CD14-positive monocyte (primary cell): ENCODE measurements around the gene NR3C1. TPM values are rescaled to one million over a fixed set of nuclear protein-coding genes. Genes with fewer than 3 reads are reported as not detected.
A peak's percentile ranks its signal among the peaks of the same experiment; 100 is the strongest.

Experiments used
- DNase-seq, 3 donors: peaks; one replicate each; pipeline ENCODE4 v3.0.0-alpha.2; 2011 to 2022
- H2AFZ ChIP-seq: 2 replicates; pipeline ENCODE4 v1.6.0; 2012; ENCODE audit warnings: mild to moderate bottlenecking, low read depth, low read length, inconsistent platforms; ENCODE audit not compliant: insufficient read depth, poor library complexity, severe bottlenecking
- H3K27ac ChIP-seq, 2 donors: 1 replicate in 1 of 2; 2 replicates in 1 of 2; pipeline ENCODE4 v1.5.1; 2012 to 2013; ENCODE audit warnings: low read length in 2 of 2, control low read depth in 1 of 2, inconsistent platforms in 1 of 2, low read depth in 1 of 2, mild to moderate bottlenecking in 1 of 2
- H3K27me3 ChIP-seq, 2 donors: one replicate each; pipeline versions ENCODE4 v1.6.0 to v1.6.1; 2011 to 2013; ENCODE audit warnings: low read length in 2 of 2; ENCODE audit not compliant: control insufficient read depth in 2 of 2, insufficient read depth in 2 of 2
- H3K36me3 ChIP-seq, 2 donors: replicated peaks in 1 of 2; 1 replicate in 1 of 2; 2 replicates in 1 of 2; pipeline versions ENCODE4 v1.5.1 to v1.6.1; 2012 to 2013; ENCODE audit warnings: low read length in 2 of 2, control low read depth in 1 of 2, inconsistent platforms in 1 of 2, mild to moderate bottlenecking in 1 of 2; ENCODE audit not compliant: insufficient read depth in 2 of 2, control insufficient read depth in 1 of 2
- H3K4me1 ChIP-seq, 2 donors: 1 replicate in 1 of 2; 2 replicates in 1 of 2; pipeline versions ENCODE4 v1.5.1 to v1.6.1; 2012 to 2013; ENCODE audit warnings: low read length in 2 of 2, control low read depth in 1 of 2, inconsistent platforms in 1 of 2, mild to moderate bottlenecking in 1 of 2, moderate library complexity in 1 of 2; ENCODE audit not compliant: insufficient read depth in 2 of 2, control insufficient read depth in 1 of 2
- H3K4me2 ChIP-seq: replicated peaks from 2 replicates; pipeline ENCODE3; 2012; ENCODE audit warnings: low read length, moderate library complexity, mild to moderate bottlenecking; ENCODE audit not compliant: poor library complexity, severe bottlenecking; ENCODE audit errors: extremely low read depth
- H3K4me3 ChIP-seq, 3 experiments: fragments of 200-600 bp in 1 of 3; sonication (generic) in 1 of 3; replicated peaks in 1 of 3; 1 replicate in 2 of 3; 2 replicates in 1 of 3; pipeline ENCODE4 v1.5.1; 2011 to 2013; ENCODE audit warnings: low read length in 3 of 3, mild to moderate bottlenecking in 3 of 3, control low read depth in 2 of 3, low read depth in 2 of 3, inconsistent platforms in 1 of 3, moderate library complexity in 1 of 3
- H3K79me2 ChIP-seq: 2 replicates; pipeline ENCODE4 v1.6.0; 2012; ENCODE audit warnings: mild to moderate bottlenecking, control low read depth, inconsistent platforms, low read length, moderate library complexity; ENCODE audit not compliant: insufficient read depth
- H3K9ac ChIP-seq: 2 replicates; pipeline ENCODE4 v1.6.0; 2017; ENCODE audit warnings: low read length, mild to moderate bottlenecking; ENCODE audit not compliant: insufficient read depth, poor library complexity, severe bottlenecking
- H3K9me3 ChIP-seq, 2 donors: replicated peaks in 1 of 2; 1 replicate in 1 of 2; 2 replicates in 1 of 2; pipeline versions ENCODE4 v1.5.1 to v1.6.1; 2012 to 2013; ENCODE audit warnings: low read length in 2 of 2, control low read depth in 1 of 2; ENCODE audit not compliant: control insufficient read depth in 1 of 2, insufficient read depth in 1 of 2
- H4K20me1 ChIP-seq: 2 replicates; pipeline ENCODE4 v1.6.0; 2012; ENCODE audit warnings: mild to moderate bottlenecking, low read length, control low read depth, moderate library complexity; ENCODE audit not compliant: insufficient read depth
- H3K27ac Mint-ChIP-seq, 7 donors: one replicate each; pipeline ENCODE4 v1.8.0; 2020; ENCODE audit warnings: mild to moderate bottlenecking in 7 of 7, mixed read lengths in 7 of 7, moderate library complexity in 6 of 7, inconsistent platforms in 2 of 7
- H3K27me3 Mint-ChIP-seq, 3 donors: one replicate each; pipeline ENCODE4 v1.8.0; 2021 to 2022; ENCODE audit warnings: low read depth in 3 of 3, mild to moderate bottlenecking in 3 of 3, mixed read lengths in 3 of 3, moderate library complexity in 3 of 3, inconsistent platforms in 1 of 3
- H3K36me3 Mint-ChIP-seq, 2 donors: one replicate each; pipeline ENCODE4 v1.8.0; 2020; ENCODE audit warnings: mixed read lengths in 2 of 2, inconsistent platforms in 1 of 2, mild to moderate bottlenecking in 1 of 2
- H3K4me1 Mint-ChIP-seq: one replicate; pipeline ENCODE4 v1.8.0; 2020; ENCODE audit warnings: mild to moderate bottlenecking, mixed read lengths
- H3K4me3 Mint-ChIP-seq, 2 donors: one replicate each; pipeline ENCODE4 v1.8.0; 2020; ENCODE audit warnings: mild to moderate bottlenecking in 2 of 2, mixed read lengths in 2 of 2, moderate library complexity in 1 of 2
- H3K9me3 Mint-ChIP-seq, 7 donors: one replicate each; pipeline ENCODE4 v1.8.0; 2020 to 2022; ENCODE audit warnings: mixed read lengths in 7 of 7, mild to moderate bottlenecking in 6 of 7, moderate library complexity in 6 of 7, inconsistent platforms in 2 of 7
- WGBS: methylation state at CpG from one replicate; pipeline ENCODE4 v1.1.5; 2013; ENCODE audit warnings: missing lambda C conversion rate; ENCODE audit not compliant: insufficient coverage; 5-methylcytosine and 5-hydroxymethylcytosine counted together
- intact Hi-C, 2 donors: fragments of 100-400 bp; cut with micrococcal nuclease; formaldehyde crosslinking; loops; one replicate each; pipeline versions ENCODE4 v1.15.0 to v1.15.1; 2023
- polyA plus RNA-seq, 3 donors: library from polyadenylated mRNA; depleted of rRNA in 1 of 3; unstranded in 2 of 3; stranded (reverse) in 1 of 3; fragments of 300-500 nt in 2 of 3; fragments of >200 nt in 1 of 3; fragmentation: Illumina TruSeq in 2 of 3; gene quantifications; 1 replicate in 2 of 3; 2 replicates in 1 of 3; pipeline ENCODE4 v1.2.3, GENCODE V29; 2012 to 2021
- TF ChIP-seq, protein P1 (sequence below): fragments of 200-600 bp; IDR thresholded peaks from one replicate; pipeline ENCODE4 v1.8.0; 2022; ENCODE audit warnings: antibody characterized with exemption, mild to moderate bottlenecking

Gene NR3C1
- polyA plus RNA-seq, 3 donors = 25.4 to 82.8 (median 75.1) TPM

DNA sequence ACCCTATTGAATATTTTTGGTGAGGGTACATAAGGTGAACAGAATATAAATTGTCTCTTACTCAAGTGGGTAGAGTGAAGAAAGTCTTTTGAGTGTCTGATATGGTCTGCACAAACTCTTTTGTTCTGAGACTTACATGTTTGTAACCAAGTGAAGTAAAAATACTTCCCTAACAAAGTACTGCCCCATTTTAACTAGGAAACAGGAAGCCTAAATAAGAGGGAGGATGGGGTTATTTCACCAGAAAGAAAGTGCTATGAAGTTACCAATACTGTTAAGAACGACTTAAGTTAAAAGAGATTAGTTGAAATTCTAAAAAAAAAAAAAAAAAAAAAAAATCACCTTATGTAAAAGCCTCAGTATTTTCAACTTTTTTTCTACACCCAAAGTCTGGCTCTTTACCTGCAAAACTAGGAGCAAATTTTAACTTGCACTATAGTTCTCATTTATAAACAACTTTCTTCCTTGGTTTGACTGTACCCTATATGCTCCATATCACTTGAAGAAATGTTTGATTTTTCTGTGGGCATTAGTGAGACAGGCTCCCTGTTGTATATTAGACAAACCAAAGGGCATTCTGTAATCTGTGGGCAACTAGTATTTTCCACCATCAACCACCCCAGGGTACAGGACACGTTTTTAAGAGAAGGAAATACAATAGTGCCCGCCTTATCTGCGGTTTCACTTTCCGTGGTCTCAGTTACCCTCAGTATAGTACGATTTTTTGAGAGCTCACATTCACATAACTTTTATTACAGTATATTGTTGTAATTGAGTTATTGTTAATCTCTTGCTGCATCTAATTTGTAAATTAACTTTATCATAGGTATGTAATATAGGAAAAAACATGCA is 127.7 kb downstream of the NR3C1 start:
- intact Hi-C loops = no loop called here
- Mint-ChIP-seq H3K27ac (peak overlapping the region in 2 of 7 donors; percentile 37 to 64), H3K9me3 (peaks cover 0 to 1% (median 0%) of the 10 kb centered on the region in 7 donors), H3K36me3 (peaks cover 28 to 40% of the 10 kb centered on the region in 2 donors), H3K4me3 (no peak overlapping the region), H3K27me3 (no peaks in the 10 kb centered on the region), H3K4me1 (peaks cover 20% of the 10 kb centered on the region)
- Histone ChIP-seq H3K9me3 (no peaks in the 10 kb centered on the region), H3K79me2 (no peaks in the 10 kb centered on the region), H3K4me2 (peak overlapping the region; percentile 24), H3K4me3 (peak overlapping the region in 1 of 3 experiments; percentile 11), H3K27ac (peak overlapping the region in 1 of 2 donors; percentile 38), H3K4me1 (peaks cover 12 to 20% of the 10 kb centered on the region in 2 donors), H3K36me3 (peaks cover 14 to 34% of the 10 kb centered on the region in 2 donors), H3K27me3 (no peaks in the 10 kb centered on the region), H4K20me1 (peaks cover 21% of the 10 kb centered on the region), H3K9ac (no peak overlapping the region), H2AFZ (no peak overlapping the region)
- no CpG with 5 or more reads among the region's 6 CpGs for WGBS
- peak in 1 of 3 donors; percentile 9 for DNase-seq
- TF ChIP-seq, protein P1, sequence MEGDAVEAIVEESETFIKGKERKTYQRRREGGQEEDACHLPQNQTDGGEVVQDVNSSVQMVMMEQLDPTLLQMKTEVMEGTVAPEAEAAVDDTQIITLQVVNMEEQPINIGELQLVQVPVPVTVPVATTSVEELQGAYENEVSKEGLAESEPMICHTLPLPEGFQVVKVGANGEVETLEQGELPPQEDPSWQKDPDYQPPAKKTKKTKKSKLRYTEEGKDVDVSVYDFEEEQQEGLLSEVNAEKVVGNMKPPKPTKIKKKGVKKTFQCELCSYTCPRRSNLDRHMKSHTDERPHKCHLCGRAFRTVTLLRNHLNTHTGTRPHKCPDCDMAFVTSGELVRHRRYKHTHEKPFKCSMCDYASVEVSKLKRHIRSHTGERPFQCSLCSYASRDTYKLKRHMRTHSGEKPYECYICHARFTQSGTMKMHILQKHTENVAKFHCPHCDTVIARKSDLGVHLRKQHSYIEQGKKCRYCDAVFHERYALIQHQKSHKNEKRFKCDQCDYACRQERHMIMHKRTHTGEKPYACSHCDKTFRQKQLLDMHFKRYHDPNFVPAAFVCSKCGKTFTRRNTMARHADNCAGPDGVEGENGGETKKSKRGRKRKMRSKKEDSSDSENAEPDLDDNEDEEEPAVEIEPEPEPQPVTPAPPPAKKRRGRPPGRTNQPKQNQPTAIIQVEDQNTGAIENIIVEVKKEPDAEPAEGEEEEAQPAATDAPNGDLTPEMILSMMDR = no peak

DNA sequence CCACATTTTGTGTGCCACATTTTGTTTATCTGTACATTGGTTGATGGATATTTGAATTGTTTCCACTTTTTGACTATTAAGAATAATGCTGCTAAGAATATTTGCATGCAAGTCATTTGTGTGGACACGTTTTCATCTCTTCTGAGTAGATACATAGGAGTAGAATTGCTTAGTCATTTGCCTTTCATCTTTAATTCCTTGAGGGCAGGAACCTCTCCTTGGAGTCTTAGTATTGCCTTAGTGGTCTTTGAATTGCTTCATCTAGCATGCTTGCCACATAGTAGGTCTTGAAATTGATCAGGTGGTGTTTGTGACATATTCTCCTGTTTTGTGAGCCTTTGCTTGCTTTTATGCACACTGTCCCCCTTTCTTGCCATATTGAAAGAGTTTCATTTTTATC is 128.5 kb downstream of the NR3C1 start:
- Mint-ChIP-seq H3K4me3 (no peak overlapping the region), H3K4me1 (peaks cover 20% of the 10 kb centered on the region), H3K27me3 (no peaks in the 10 kb centered on the region), H3K27ac (peak overlapping the region in 1 of 7 donors; percentile 37), H3K9me3 (peaks cover 0 to 3% (median 0%) of the 10 kb centered on the region in 7 donors), H3K36me3 (peaks cover 27 to 35% of the 10 kb centered on the region in 2 donors)
- Histone ChIP-seq H3K9ac (no peak overlapping the region), H3K27me3 (no peaks in the 10 kb centered on the region), H4K20me1 (peaks cover 15% of the 10 kb centered on the region), H3K4me1 (peaks cover 12 to 19% of the 10 kb centered on the region in 2 donors), H3K79me2 (no peaks in the 10 kb centered on the region), H3K27ac (no peak overlapping the region), H3K9me3 (no peaks in the 10 kb centered on the region), H3K4me2 (no peak overlapping the region), H2AFZ (no peak overlapping the region), H3K4me3 (no peak overlapping the region), H3K36me3 (peaks cover 14 to 28% of the 10 kb centered on the region in 2 donors)
- no peak for DNase-seq
- no CpG with 5 or more reads among the region's 1 CpG for WGBS
- intact Hi-C loops = no loop called here
- TF ChIP-seq, protein P1 = no peak
